PC-9 (cell line): ENCODE data around the gene GFM2.
"Not testable (repeated sequence)": the region's sequence is repeated elsewhere in the genome, so short reads cannot be mapped to it uniquely, and the experiment has no call there.

Source experiments
- CTCF ChIP-seq: fragments of 200-600 bp; sonication (generic); conservative IDR thresholded peaks from 2 replicates; pipeline ENCODE4 v1.6.1; 2017; ENCODE audit warnings: mixed run types, antibody characterized with exemption, mild to moderate bottlenecking, moderate library complexity
- EZH2 ChIP-seq: fragments of 200-600 bp; sonication (generic); IDR thresholded peaks from 2 replicates; pipeline ENCODE4 v1.8.0; 2017; ENCODE audit warnings: antibody characterized with exemption, low read depth

GRCh38 chr5:74748742-74749141 is 18.2 kb downstream of the GFM2 start:
- TF ChIP-seq CTCF, EZH2: not testable (repeated sequence)
